GM18907 (cell line): ENCODE data around the gene LMNA.
"Not testable (repeated sequence)": the region's sequence is repeated elsewhere in the genome, so short reads cannot be mapped to it uniquely, and the experiment has no call there.

Source experiments
- ATAC-seq: cut with Tn5 transposase; IDR thresholded peaks from one replicate; pipeline ENCODE4 v1.9.1; 2021; ENCODE audit warnings: mild to moderate bottlenecking, moderate library complexity; ENCODE audit not compliant: unreplicated experiment

The LMNA gene

DNA sequence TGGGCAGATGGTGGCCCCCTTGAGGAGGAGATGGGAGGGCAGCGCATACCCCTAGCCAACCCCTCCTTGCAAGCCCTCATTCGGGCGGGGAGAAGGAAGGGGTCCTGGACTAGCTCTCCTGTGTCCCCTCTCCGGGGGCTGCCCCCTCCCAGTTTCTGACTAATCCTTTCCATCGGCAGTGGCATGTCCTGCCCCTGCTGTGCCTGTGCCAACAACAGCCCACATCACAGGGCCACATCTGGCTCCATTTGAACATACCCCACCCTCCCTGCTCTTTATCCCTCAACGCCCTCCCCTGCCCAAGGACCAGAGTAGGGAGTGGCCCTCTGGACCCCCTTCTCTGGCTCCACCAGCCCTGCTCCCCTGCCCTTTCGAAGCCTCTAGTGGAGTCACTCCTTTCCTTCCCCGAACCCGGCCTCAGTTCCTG, 11.0 kb upstream of the LMNA start:
- no peak for ATAC-seq

GRCh38 chr1:156104065-156104810, 10.3 kb upstream of the LMNA start:
- ATAC-seq: no peak

- ATAC-seq: no peak
Measured at GRCh38 chr1:156104861-156105832, 9.4 kb upstream of the LMNA start.

DNA sequence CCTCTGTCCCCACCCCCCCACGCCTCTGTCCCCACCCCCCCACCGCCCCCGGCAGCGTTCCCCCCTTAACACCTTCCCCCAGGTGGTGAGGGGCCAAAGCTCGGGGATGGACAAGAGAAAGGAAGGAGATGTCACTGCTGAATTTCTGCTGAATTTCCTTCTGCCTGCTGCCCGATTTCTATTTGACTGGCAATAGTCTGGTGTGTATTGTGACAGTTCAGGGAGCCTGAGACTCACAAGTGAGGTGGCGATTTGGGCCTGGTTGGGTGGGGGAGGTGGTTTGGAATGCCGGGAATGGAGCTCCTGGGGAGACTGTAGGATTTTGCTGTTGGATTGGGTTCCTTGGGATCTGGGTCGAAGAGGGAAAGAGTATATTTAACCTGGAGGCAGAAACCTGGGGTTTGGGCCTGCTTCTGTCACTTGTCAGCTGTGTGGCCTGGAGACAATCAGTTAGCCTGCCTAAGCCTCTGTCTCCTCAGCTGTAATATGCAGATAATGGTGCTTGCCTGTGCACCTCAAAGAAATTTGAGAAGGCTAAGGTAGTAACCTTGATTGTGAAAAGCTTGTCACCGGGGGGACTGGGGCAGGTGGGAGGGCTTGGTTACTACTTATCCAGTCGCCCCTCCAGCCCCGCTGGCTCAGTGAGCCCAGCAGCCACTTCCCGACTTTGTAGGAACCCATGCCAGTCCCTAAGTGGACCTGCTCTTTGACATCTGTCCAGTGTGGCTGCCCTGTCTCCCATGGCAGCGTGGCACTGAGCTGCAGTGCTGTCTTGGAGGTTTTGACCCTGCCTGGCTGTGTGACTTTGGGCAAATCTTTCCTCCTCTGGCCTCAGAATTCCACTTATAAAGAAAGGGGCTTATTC, 7.7 kb upstream of the LMNA start:
- ATAC-seq: no peak

- ATAC-seq: no peak
Measured at GRCh38 chr1:156108057-156108456, 6.5 kb upstream of the LMNA start.

GRCh38 chr1:156108664-156109241, 5.8 kb upstream of the LMNA start:
- no peak for ATAC-seq

GRCh38 chr1:156110252-156110651, 4.3 kb upstream of the LMNA start:
- ATAC-seq: no peak

GRCh38 chr1:156111355-156111962, 3.1 kb upstream of the LMNA start:
- no peak for ATAC-seq

- ATAC-seq: no peak
Measured at GRCh38 chr1:156112276-156113137, 2.0 kb upstream of the LMNA start.

GRCh38 chr1:156113282-156113950, 1.1 kb upstream of the LMNA start:
- no peak for ATAC-seq

DNA sequence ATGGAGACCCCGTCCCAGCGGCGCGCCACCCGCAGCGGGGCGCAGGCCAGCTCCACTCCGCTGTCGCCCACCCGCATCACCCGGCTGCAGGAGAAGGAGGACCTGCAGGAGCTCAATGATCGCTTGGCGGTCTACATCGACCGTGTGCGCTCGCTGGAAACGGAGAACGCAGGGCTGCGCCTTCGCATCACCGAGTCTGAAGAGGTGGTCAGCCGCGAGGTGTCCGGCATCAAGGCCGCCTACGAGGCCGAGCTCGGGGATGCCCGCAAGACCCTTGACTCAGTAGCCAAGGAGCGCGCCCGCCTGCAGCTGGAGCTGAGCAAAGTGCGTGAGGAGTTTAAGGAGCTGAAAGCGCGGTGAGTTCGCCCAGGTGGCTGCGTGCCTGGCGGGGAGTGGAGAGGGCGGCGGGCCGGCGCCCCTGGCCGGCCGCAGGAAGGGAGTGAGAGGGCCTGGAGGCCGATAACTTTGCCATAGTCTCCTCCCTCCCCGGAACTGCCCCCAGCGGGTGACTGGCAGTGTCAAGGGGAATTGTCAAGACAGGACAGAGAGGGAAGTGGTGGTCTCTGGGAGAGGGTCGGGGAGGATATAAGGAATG, 505 bp downstream of the LMNA start:
- peak; percentile 19 for ATAC-seq

- ATAC-seq: no peak
Measured at GRCh38 chr1:156115514-156116374, 1.2 kb downstream of the LMNA start.

DNA sequence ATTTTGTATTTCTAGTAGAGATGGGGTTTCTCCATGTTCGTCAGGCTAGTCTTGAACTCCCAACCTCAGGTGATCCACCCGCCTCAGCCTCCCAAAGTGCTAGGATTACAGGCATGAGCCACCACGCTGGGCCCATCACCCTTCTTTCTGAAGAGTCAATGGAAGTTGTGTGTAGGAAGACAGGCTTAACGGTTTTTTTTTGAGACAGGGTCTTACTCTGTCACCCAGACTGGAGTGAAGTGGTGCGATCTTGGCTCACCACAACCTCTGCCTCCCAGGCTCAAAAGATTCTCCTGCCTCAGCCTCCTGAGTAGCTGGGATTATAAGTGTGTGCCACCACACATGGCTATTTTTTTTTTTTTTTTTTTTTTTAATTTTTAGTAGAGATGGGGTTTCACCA, 2.2 kb downstream of the LMNA start:
- not testable (repeated sequence) for ATAC-seq

DNA sequence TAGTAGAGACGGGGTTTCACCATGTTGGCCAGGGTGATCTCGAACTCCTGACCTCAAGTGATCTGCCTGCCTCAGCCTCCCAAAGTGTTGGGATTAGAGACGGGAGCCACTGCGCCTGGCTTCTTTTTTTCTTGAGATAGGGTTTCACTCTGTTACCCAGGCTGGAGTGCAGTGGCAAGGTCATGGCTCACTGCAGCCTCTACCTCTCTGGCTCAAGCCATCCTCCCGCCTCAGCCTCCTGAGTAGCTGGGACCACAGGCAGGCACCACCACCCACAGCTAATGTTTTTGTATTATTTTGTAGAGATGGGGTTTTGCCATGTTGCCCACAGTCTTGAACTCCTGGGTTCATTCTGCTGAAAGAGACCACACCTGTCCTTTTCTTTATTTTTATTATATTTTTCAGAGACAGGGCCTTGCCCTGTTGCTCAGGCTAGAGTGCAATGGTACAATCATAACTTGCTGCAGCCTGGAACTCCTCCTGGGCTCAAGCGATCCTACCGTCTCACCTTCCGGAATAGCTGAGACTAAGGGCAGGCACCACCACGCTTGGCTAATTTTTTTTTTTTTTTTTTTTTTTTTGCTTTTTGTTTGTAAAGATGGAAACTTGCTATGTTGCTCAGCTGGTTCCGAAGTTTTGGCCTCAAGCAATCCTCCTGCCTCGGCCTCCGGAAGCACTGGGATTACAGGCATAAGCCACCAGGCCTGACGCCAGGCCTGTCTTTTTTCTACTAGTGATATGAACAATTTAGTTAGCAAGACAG, 3.1 kb downstream of the LMNA start:
- no peak for ATAC-seq

DNA sequence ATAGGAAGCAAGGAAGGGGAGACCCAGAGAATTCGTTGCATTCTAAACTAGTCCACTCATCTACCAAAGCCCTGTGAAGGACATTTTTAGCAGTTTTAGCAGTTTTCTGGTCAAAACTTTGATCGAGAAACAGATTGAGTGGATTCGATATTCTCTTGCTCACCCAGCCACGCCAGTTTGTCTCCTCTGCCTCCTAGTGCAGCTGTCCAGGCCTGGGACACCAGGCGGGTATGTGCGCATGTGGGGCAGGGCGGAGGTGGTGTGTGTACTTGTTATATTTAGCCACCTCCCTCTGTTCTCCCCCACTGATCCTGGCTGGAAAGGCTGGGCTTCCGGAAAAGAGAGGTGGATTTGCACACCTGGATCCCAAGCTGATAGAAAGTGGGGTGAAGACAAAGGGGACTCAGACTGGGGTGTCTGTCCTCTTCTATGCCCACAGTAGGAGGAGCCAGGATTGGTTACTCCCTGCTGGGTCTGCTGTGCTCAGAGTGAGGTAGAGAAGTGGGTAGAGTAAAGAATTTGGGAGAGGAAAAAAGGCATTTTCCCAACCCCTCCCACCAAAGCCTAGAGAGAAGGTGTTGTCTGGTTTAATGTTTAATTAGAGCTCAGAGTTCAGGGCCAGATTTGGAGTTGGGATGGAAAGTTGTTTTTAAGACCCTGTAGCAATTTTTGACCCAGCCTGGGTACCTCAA, 3.8 kb downstream of the LMNA start:
- ATAC-seq: no peak
